K562 (cell line): ENCODE results near the gene PAQR6. TPM values are rescaled to one million over a fixed set of nuclear protein-coding genes. Genes with fewer than 3 reads are reported as not detected.

Source experiments
- ARID3A ChIP-seq: IDR thresholded peaks from 2 replicates; pipeline ENCODE4 v1.6.1; 2012; ENCODE audit warnings: low read depth, low read length, improper control_type of control experiment, borderline replicate concordance
- RBM14 ChIP-seq: fragments of 200-400 bp; formaldehyde crosslinking; IDR thresholded peaks from 2 replicates; pipeline ENCODE4 v1.6.1; 2018; ENCODE audit warnings: low read depth, mild to moderate bottlenecking, low read length, moderate library complexity, borderline replicate concordance; ENCODE audit not compliant: insufficient read depth
- TRIM25 ChIP-seq: fragments of 450-650 bp; IDR thresholded peaks from 2 replicates; pipeline ENCODE4 v1.7.0; 2016; ENCODE audit warnings: borderline replicate concordance
- ZFPM2 ChIP-seq: fragments of 250-450 bp; sonication (Bioruptor Pico); IDR thresholded peaks from 2 replicates; pipeline ENCODE4 v1.5.1; 2022; ENCODE audit warnings: mild to moderate bottlenecking
- ZMIZ1 ChIP-seq, 2 experiments: fragments of 150-350 bp in 1 of 2; IDR thresholded peaks; 2 replicates each; pipeline ENCODE4 v1.6.1; 2012 to 2016; ENCODE audit warnings: low read depth in 2 of 2, low read length in 2 of 2, mild to moderate bottlenecking in 1 of 2, moderate library complexity in 1 of 2
- polyA plus RNA-seq, 8 experiments: library from polyadenylated mRNA; depleted of rRNA in 4 of 8; stranded (reverse) in 5 of 8; unstranded in 3 of 8; fragments of >200 nt; fragmentation: Nextera tagmentation in 2 of 8; fragmentation: Illumina TruSeq in 1 of 8; extraction: Ambion mirVana in 2 of 8; extraction: Trizol in 1 of 8; gene quantifications; 2 replicates each; pipeline versions ENCODE4 v1.2.1 to v1.2.3, GENCODE V29; 2011 to 2014; ENCODE audit warnings: inconsistent platforms in 1 of 8, missing spikeins in 1 of 8
- total RNA-seq, 7 experiments: library from RNA; depleted of rRNA in 6 of 7; stranded (reverse); fragments of >200 nt in 6 of 7; fragmentation: Illumina TruSeq in 2 of 7; extraction: Trizol in 2 of 7; gene quantifications; 2 replicates each; pipeline versions ENCODE4 v1.2.1 to v1.2.3, GENCODE V29; 2011 to 2021; ENCODE audit warnings: low replicate concordance in 1 of 7

PAQR6 gene
- total and polyA plus RNA-seq, 9 of the 15 experiments (the other 6 are each of a cell fraction or from before 2014, with no cell fraction given): 0.07 to 1.8 (median 0.62) TPM

GRCh38 chr1:156266051-156266450 is 18.2 kb upstream of the PAQR6 start (continued):
- no peak for TF ChIP-seq ZMIZ1 (IDR thresholded peaks at IDR 0.05; ENCODE audit: low read depth in 2 of 2, low read length in 2 of 2)
- TF ChIP-seq ARID3A: no peak
- TF ChIP-seq ZFPM2 (CRISPR knock-in tag): no peak
- TF ChIP-seq TRIM25: no peak
- no peak for TF ChIP-seq RBM14
